B cell (primary cell): ENCODE data around the gene GLIS1. TPM values are rescaled to one million over a fixed set of nuclear protein-coding genes. Genes with fewer than 3 reads are reported as not detected.

ENCODE experiments used
- ATAC-seq: fragments of 200-7000 bp; cut with Tn5 transposase; one replicate; pipeline ENCODE4 v1.10.0; 2021; ENCODE audit warnings: low read depth, mild to moderate bottlenecking, moderate number of reproducible peaks, moderate library complexity
- CTCF ChIA-PET: fragments of 350-600 bp; sonication (Branson Sonifier 250); formaldehyde crosslinking; loops from one replicate; lab custom pipeline; 2021; ENCODE audit warnings: antibody characterized with exemption, inconsistent platforms; lab: Charles Lee
- POLR2A ChIA-PET: fragments of 350-600 bp; sonication (Branson Sonifier 250); formaldehyde crosslinking; loops from one replicate; lab custom pipeline; 2021; ENCODE audit warnings: antibody characterized with exemption; lab: Charles Lee
- DNase-seq: peaks from one replicate; pipeline ENCODE4 v3.0.0; 2013
- H2AFZ ChIP-seq: 2 replicates; pipeline ENCODE4 v1.6.1; 2012; ENCODE audit warnings: mild to moderate bottlenecking, low read depth, low read length; ENCODE audit not compliant: insufficient read depth, poor library complexity, severe bottlenecking
- H3K27ac ChIP-seq, 2 donors: 1 replicate in 1 of 2; 2 replicates in 1 of 2; pipeline ENCODE4 v1.5.1; 2012 to 2013; ENCODE audit warnings: low read length in 2 of 2, mild to moderate bottlenecking in 2 of 2, moderate library complexity in 1 of 2
- H3K27me3 ChIP-seq, 4 experiments: fragments of 200-600 bp in 1 of 4; sonication (generic) in 1 of 4; replicated peaks in 1 of 4; 1 replicate in 2 of 4; 2 replicates in 2 of 4; pipeline versions ENCODE4 v1.6.1 to v1.7.0; 2013 to 2016; ENCODE audit warnings: low read length in 3 of 4, mild to moderate bottlenecking in 2 of 4, mixed read lengths in 1 of 4, moderate library complexity in 1 of 4; ENCODE audit not compliant: insufficient read depth in 4 of 4, control insufficient read depth in 3 of 4; ENCODE audit errors: control extremely low read depth in 1 of 4
- H3K36me3 ChIP-seq, 2 experiments: replicated peaks in 1 of 2; 1 replicate in 1 of 2; 2 replicates in 1 of 2; pipeline versions ENCODE4 v1.6.1 to v1.7.1; 2013; ENCODE audit warnings: low read length in 1 of 2; ENCODE audit not compliant: insufficient read depth in 2 of 2, control insufficient read depth in 1 of 2; ENCODE audit errors: control extremely low read depth in 1 of 2, extremely low read depth in 1 of 2
- H3K4me1 ChIP-seq, 2 donors: fragments of 200-600 bp in 1 of 2; sonication (generic) in 1 of 2; 1 replicate in 1 of 2; 2 replicates in 1 of 2; pipeline versions ENCODE4 v1.5.1 to v1.6.1; 2013 to 2017; ENCODE audit warnings: low read length in 2 of 2; ENCODE audit not compliant: control insufficient read depth in 2 of 2, insufficient read depth in 2 of 2
- H3K4me2 ChIP-seq: replicated peaks from 2 replicates; pipeline ENCODE3; 2012; ENCODE audit warnings: mild to moderate bottlenecking, low read depth, low read length; ENCODE audit not compliant: poor library complexity, severe bottlenecking
- H3K4me3 ChIP-seq, 5 experiments: fragments of 200-600 bp in 1 of 5; sonication (generic) in 1 of 5; 1 replicate in 3 of 5; 2 replicates in 2 of 5; pipeline versions ENCODE4 v1.5.1 to v1.7.0; 2011 to 2016; ENCODE audit warnings: low read length in 4 of 5, mild to moderate bottlenecking in 4 of 5, low read depth in 2 of 5, control low read depth in 1 of 5, moderate library complexity in 1 of 5; ENCODE audit not compliant: insufficient read depth in 1 of 5; ENCODE audit errors: control extremely low read depth in 1 of 5, extremely low read depth in 1 of 5
- H3K79me2 ChIP-seq: fragments of 200-600 bp; sonication (generic); one replicate; pipeline ENCODE4 v1.6.0; 2016; ENCODE audit warnings: low read length; ENCODE audit not compliant: control insufficient read depth, insufficient read depth
- H3K9ac ChIP-seq: fragments of 200-600 bp; sonication (generic); 2 replicates; pipeline ENCODE4 v1.6.1; 2017; ENCODE audit warnings: mild to moderate bottlenecking, low read length, moderate library complexity
- H3K9me3 ChIP-seq, 3 donors: one replicate each; pipeline versions ENCODE4 v1.6.1 to v1.7.1; 2013; ENCODE audit warnings: low read length in 2 of 3; ENCODE audit not compliant: control insufficient read depth in 2 of 3, insufficient read depth in 1 of 3; ENCODE audit errors: control extremely low read depth in 1 of 3
- H4K20me1 ChIP-seq: 2 replicates; pipeline ENCODE4 v1.6.0; 2012; ENCODE audit warnings: mild to moderate bottlenecking, low read length; ENCODE audit not compliant: insufficient read depth, control insufficient read depth, poor library complexity, severe bottlenecking
- H3K27ac Mint-ChIP-seq: one replicate; pipeline ENCODE4 v1.8.0; 2021; ENCODE audit warnings: mixed read lengths
- H3K27me3 Mint-ChIP-seq: one replicate; pipeline ENCODE4 v1.8.0; 2021; ENCODE audit warnings: mixed read lengths
- H3K4me1 Mint-ChIP-seq: one replicate; pipeline ENCODE4 v1.8.0; 2021; ENCODE audit warnings: mixed read lengths
- H3K4me3 Mint-ChIP-seq: one replicate; pipeline ENCODE4 v1.8.0; 2021; ENCODE audit warnings: mixed read lengths
- H3K9me3 Mint-ChIP-seq: one replicate; pipeline ENCODE4 v1.8.0; 2022; ENCODE audit warnings: mixed read lengths; ENCODE audit not compliant: insufficient read depth
- CTCF ChIP-seq: fragments of 200-600 bp; IDR thresholded peaks from one replicate; pipeline ENCODE4 v1.8.0; 2022; ENCODE audit warnings: antibody characterized with exemption, mild to moderate bottlenecking
- EZH2 ChIP-seq: IDR thresholded peaks from 2 replicates; pipeline ENCODE4 v1.6.1; 2012; ENCODE audit warnings: borderline replicate concordance, low read depth, mild to moderate bottlenecking, moderate library complexity, low read length; ENCODE audit not compliant: insufficient read depth, poor library complexity, severe bottlenecking
- WGBS: methylation state at CpG from one replicate; pipeline ENCODE4 v1.1.5; 2013; ENCODE audit warnings: missing lambda C conversion rate; ENCODE audit not compliant: insufficient coverage; 5-methylcytosine and 5-hydroxymethylcytosine counted together
- intact Hi-C: fragments of 100-400 bp; cut with micrococcal nuclease; formaldehyde crosslinking; loops from one replicate; pipeline ENCODE4 v1.10.0; 2022
- polyA plus RNA-seq: library from polyadenylated mRNA; depleted of rRNA; stranded (reverse); fragments of >200 nt; gene quantifications from 2 replicates; pipeline ENCODE4 v1.2.3, GENCODE V29; 2012
- total RNA-seq, 2 donors: library from RNA; stranded (reverse); fragments of 120-200 nt in 1 of 2; gene quantifications; 1 replicate in 1 of 2; 2 replicates in 1 of 2; pipeline versions ENCODE4 v1.2.3 to v1.2.4, GENCODE V29; 2013 to 2022

Gene GLIS1
- total and polyA plus RNA-seq, 2 donors (not counting 1 experiment from before 2014, with no cell fraction given) = not detected

- Histone ChIP-seq H3K36me3 (no peaks in the 10 kb centered on the region), H3K9me3 (no peaks in the 10 kb centered on the region), H3K27me3 (no peaks in the 10 kb centered on the region), H2AFZ (no peak overlapping the region), H3K4me2 (no peak overlapping the region), H3K4me3 (no peak overlapping the region), H3K27ac (no peak overlapping the region), H4K20me1 (no peaks in the 10 kb centered on the region), H3K79me2 (no peaks in the 10 kb centered on the region), H3K9ac (no peak overlapping the region), H3K4me1 (no peaks in the 10 kb centered on the region)
- Mint-ChIP-seq H3K4me3 (no peak overlapping the region), H3K27me3 (no peaks in the 10 kb centered on the region), H3K27ac (no peak overlapping the region), H3K4me1 (no peaks in the 10 kb centered on the region), H3K9me3 (no peaks in the 10 kb centered on the region)
- TF ChIP-seq EZH2 (no peak), CTCF (no peak)
- intact Hi-C loops = no loop called here
- WGBS = 90% methylated on average over 7 of the region's 9 CpGs
- DNase-seq (no peak), ATAC-seq (no peak)
- CTCF ChIA-PET = no interaction called here
- POLR2A ChIA-PET = no interaction called here
Measured at GRCh38 chr1:53504901-53505300, 234.1 kb downstream of the GLIS1 start.

- Mint-ChIP-seq H3K4me1 (no peaks in the 10 kb centered on the region), H3K4me3 (no peak overlapping the region), H3K27me3 (peaks cover 4% of the 10 kb centered on the region), H3K9me3 (no peaks in the 10 kb centered on the region), H3K27ac (no peak overlapping the region)
- H3K4me1 ChIP-seq = no peaks in the 10 kb centered on the region
- no peaks in the 10 kb centered on the region for H3K27me3 ChIP-seq
- no peak overlapping the region for H2AFZ ChIP-seq
- WGBS = 92% methylated on average over 20 of the region's 27 CpGs
- no peaks in the 10 kb centered on the region for H3K36me3 ChIP-seq
- no peak overlapping the region for H3K4me3 ChIP-seq
- TF ChIP-seq CTCF = no peak
- TF ChIP-seq EZH2 = no peak
- H3K9me3 ChIP-seq = no peaks in the 10 kb centered on the region
- intact Hi-C loops = no loop called here
- no peak overlapping the region for H3K9ac ChIP-seq
- ChIA-PET CTCF (no interaction called here), POLR2A (no interaction called here)
- H4K20me1 ChIP-seq = no peaks in the 10 kb centered on the region
- no peaks in the 10 kb centered on the region for H3K79me2 ChIP-seq
- ATAC-seq (no peak), DNase-seq (no peak)
- H3K27ac ChIP-seq = no peak overlapping the region
- no peak overlapping the region for H3K4me2 ChIP-seq
Measured at GRCh38 chr1:53503433-53504217, 235.3 kb downstream of the GLIS1 start.
